HG03354 (cell line): ENCODE results near the gene CEL.
"Not testable (repeated sequence)": the region's sequence is repeated elsewhere in the genome, so short reads cannot be mapped to it uniquely, and the experiment has no call there.

ENCODE experiments used
- ATAC-seq: cut with Tn5 transposase; IDR thresholded peaks from one replicate; pipeline ENCODE4 v1.9.1; 2021; ENCODE audit warnings: mild to moderate bottlenecking; ENCODE audit not compliant: unreplicated experiment, poor library complexity, severe bottlenecking

The CEL gene

GRCh38 chr9:133061764-133062145 lies at the start of gene CEL:
CEL (plus strand) TSS chr9:133061981; CDS start chr9:133062003, 22 bp downstream.
- ATAC-seq: not testable (repeated sequence)

- ATAC-seq: no peak
Observed at GRCh38 chr9:133014696-133015095, 47.1 kb upstream of the CEL start.

GRCh38 chr9:133023117-133023890 lies 38.5 kb upstream of the CEL start:
- ATAC-seq: no peak

- ATAC-seq: no peak
Observed at GRCh38 chr9:133026426-133026825, 35.4 kb upstream of the CEL start.

GRCh38 chr9:133027134-133027533 lies 34.6 kb upstream of the CEL start:
- no peak for ATAC-seq

- no peak for ATAC-seq
Observed at GRCh38 chr9:133028221-133028620, 33.6 kb upstream of the CEL start.

- peak; percentile 5 for ATAC-seq
Observed at GRCh38 chr9:133029994-133030316, 31.8 kb upstream of the CEL start.

- peak; percentile 96 for ATAC-seq
Observed at GRCh38 chr9:133030317-133031129, 31.3 kb upstream of the CEL start, which contains the start of gene GTF3C5. GTF3C5 (plus strand) TSS chr9:133030997; CDS start chr9:133031012, 15 bp downstream.

GRCh38 chr9:133031130-133031422 lies 30.7 kb upstream of the CEL start:
- ATAC-seq: no peak

GRCh38 chr9:133031496-133031911 lies 30.3 kb upstream of the CEL start:
- ATAC-seq: no peak

GRCh38 chr9:133032171-133032570 lies 29.6 kb upstream of the CEL start:
- ATAC-seq: no peak

GRCh38 chr9:133035669-133036068 lies 26.1 kb upstream of the CEL start:
- no peak for ATAC-seq

- no peak for ATAC-seq
Observed at GRCh38 chr9:133037775-133038515, 23.8 kb upstream of the CEL start.

- ATAC-seq: not testable (repeated sequence)
Observed at GRCh38 chr9:133040892-133041479, 20.8 kb upstream of the CEL start.

GRCh38 chr9:133041958-133042357 lies 19.8 kb upstream of the CEL start:
- ATAC-seq: no peak

GRCh38 chr9:133042676-133043075 lies 19.1 kb upstream of the CEL start:
- ATAC-seq: no peak

GRCh38 chr9:133043449-133044035 lies 18.2 kb upstream of the CEL start:
- ATAC-seq: no peak

- no peak for ATAC-seq
Observed at GRCh38 chr9:133044125-133044524, 17.7 kb upstream of the CEL start.

GRCh38 chr9:133044661-133045060 lies 17.1 kb upstream of the CEL start:
- no peak for ATAC-seq

- no peak for ATAC-seq
Observed at GRCh38 chr9:133045132-133045531, 16.6 kb upstream of the CEL start.
